Loucy (cell line): ENCODE data around the gene CEP131.
A peak's percentile ranks its signal among the peaks of the same experiment; 100 is the strongest.

Experiments
- H2AFZ ChIP-seq: fragments of 200-600 bp; sonication (generic); 2 replicates; pipeline ENCODE4 v1.6.0; 2016; ENCODE audit warnings: antibody characterized with exemption, mild to moderate bottlenecking, low read length, moderate library complexity
- H3F3A ChIP-seq: fragments of 200-600 bp; 2 replicates; pipeline ENCODE4 v1.6.0; 2016; ENCODE audit warnings: antibody characterized with exemption, low read depth, mild to moderate bottlenecking
- H3K27me3 ChIP-seq: fragments of 200-600 bp; sonication (generic); 2 replicates; pipeline ENCODE4 v1.6.1; 2014; ENCODE audit warnings: low read length, mild to moderate bottlenecking; ENCODE audit not compliant: insufficient read depth, poor library complexity, severe bottlenecking
- H3K36me3 ChIP-seq: fragments of 200-600 bp; sonication (generic); 2 replicates; pipeline ENCODE4 v1.6.1; 2016; ENCODE audit warnings: low read length; ENCODE audit not compliant: insufficient read depth
- H3K4me1 ChIP-seq: fragments of 200-600 bp; sonication (generic); 2 replicates; pipeline ENCODE4 v1.5.1; 2014; ENCODE audit warnings: low read length, mild to moderate bottlenecking; ENCODE audit not compliant: insufficient read depth, poor library complexity, severe bottlenecking
- H3K4me2 ChIP-seq: fragments of 200-600 bp; sonication (generic); 2 replicates; pipeline ENCODE4 v1.6.0; 2014; ENCODE audit warnings: antibody characterized with exemption, low read length, low read depth, mild to moderate bottlenecking; ENCODE audit not compliant: poor library complexity, severe bottlenecking
- H3K4me3 ChIP-seq: fragments of 200-600 bp; sonication (generic); 2 replicates; pipeline ENCODE4 v1.5.1; 2014; ENCODE audit warnings: low read length, mild to moderate bottlenecking, mixed read lengths; ENCODE audit not compliant: poor library complexity, severe bottlenecking
- H3K79me2 ChIP-seq: fragments of 200-600 bp; sonication (generic); 2 replicates; pipeline ENCODE4 v1.6.1; 2014; ENCODE audit warnings: low read length; ENCODE audit not compliant: insufficient read depth
- H3K9ac ChIP-seq: fragments of 200-600 bp; sonication (generic); 2 replicates; pipeline ENCODE4 v1.6.0; 2014; ENCODE audit warnings: mild to moderate bottlenecking, low read depth, low read length, moderate library complexity; ENCODE audit not compliant: poor library complexity, severe bottlenecking
- H3K9me2 ChIP-seq: fragments of 200-600 bp; sonication (generic); replicated peaks from 2 replicates; pipeline ENCODE4 v1.6.1; 2016; ENCODE audit warnings: low read depth, low read length, mixed read lengths
- H3K9me3 ChIP-seq: fragments of 200-600 bp; sonication (generic); 2 replicates; pipeline ENCODE4 v1.6.1; 2014; ENCODE audit warnings: mild to moderate bottlenecking, antibody characterized with exemption, low read length, low read depth; ENCODE audit not compliant: insufficient read depth
- H4K20me1 ChIP-seq: fragments of 200-600 bp; sonication (generic); 2 replicates; pipeline ENCODE4 v1.6.0; 2014; ENCODE audit warnings: antibody characterized with exemption, low read length, mild to moderate bottlenecking; ENCODE audit not compliant: insufficient read depth, poor library complexity, severe bottlenecking
- CTCF ChIP-seq: fragments of 200-600 bp; sonication (generic); conservative IDR thresholded peaks from 2 replicates; pipeline ENCODE4 v1.5.1; 2014; ENCODE audit warnings: mild to moderate bottlenecking, antibody characterized with exemption, low read length
- EZH2phosphoT487 ChIP-seq: fragments of 200-600 bp; IDR thresholded peaks from 2 replicates; pipeline ENCODE4 v1.6.1; 2018; ENCODE audit warnings: antibody characterized with exemption, mild to moderate bottlenecking, moderate library complexity, borderline replicate concordance

CEP131 gene

GRCh38 chr17:81250286-81251093 is 27.7 kb upstream of the CEP131 start:
- Histone ChIP-seq H3K4me2 (no peak overlapping the region), H2AFZ (no peak overlapping the region), H4K20me1 (no peaks in the 10 kb centered on the region), H3K9me3 (no peaks in the 10 kb centered on the region), H3F3A (no peaks in the 10 kb centered on the region), H3K36me3 (peaks cover 17% of the 10 kb centered on the region; the same call in 1 of the 2 replicates), H3K79me2 (peaks cover 9% of the 10 kb centered on the region; the same call in 1 of the 2 replicates), H3K4me3 (peak overlapping the region; percentile 40), H3K9me2 (no peaks in the 10 kb centered on the region), H3K4me1 (peaks cover 4% of the 10 kb centered on the region), H3K27me3 (no peaks in the 10 kb centered on the region), H3K9ac (no peak overlapping the region)
- no peak for TF ChIP-seq CTCF
- no peak for TF ChIP-seq EZH2phosphoT487

GRCh38 chr17:81249223-81250040 is 26.7 kb upstream of the CEP131 start:
- Histone ChIP-seq H3K4me3 (no peak overlapping the region), H2AFZ (no peak overlapping the region), H4K20me1 (no peaks in the 10 kb centered on the region), H3K36me3 (peaks cover 17% of the 10 kb centered on the region; the same call in 1 of the 2 replicates), H3K9ac (no peak overlapping the region), H3K79me2 (peaks cover 9% of the 10 kb centered on the region; the same call in 1 of the 2 replicates), H3K4me1 (peaks cover 4% of the 10 kb centered on the region), H3K9me3 (no peaks in the 10 kb centered on the region), H3K9me2 (no peaks in the 10 kb centered on the region), H3K27me3 (no peaks in the 10 kb centered on the region), H3K4me2 (no peak overlapping the region), H3F3A (no peaks in the 10 kb centered on the region)
- no peak for TF ChIP-seq CTCF
- no peak for TF ChIP-seq EZH2phosphoT487

GRCh38 chr17:81248649-81249048 is 25.9 kb upstream of the CEP131 start:
- Histone ChIP-seq H3K4me1 (peaks cover 4% of the 10 kb centered on the region), H3K9me2 (no peaks in the 10 kb centered on the region), H3K79me2 (peaks cover 6% of the 10 kb centered on the region; the same call in 1 of the 2 replicates), H3K4me2 (no peak overlapping the region), H3K9me3 (no peaks in the 10 kb centered on the region), H4K20me1 (no peaks in the 10 kb centered on the region), H3K27me3 (no peaks in the 10 kb centered on the region), H3K9ac (no peak overlapping the region), H2AFZ (no peak overlapping the region), H3F3A (no peaks in the 10 kb centered on the region), H3K4me3 (no peak overlapping the region), H3K36me3 (peaks cover 17% of the 10 kb centered on the region; the same call in 1 of the 2 replicates)
- TF ChIP-seq CTCF = no peak
- no peak for TF ChIP-seq EZH2phosphoT487
